Measurements from ENCODE around the gene GTPBP8.

DNA sequence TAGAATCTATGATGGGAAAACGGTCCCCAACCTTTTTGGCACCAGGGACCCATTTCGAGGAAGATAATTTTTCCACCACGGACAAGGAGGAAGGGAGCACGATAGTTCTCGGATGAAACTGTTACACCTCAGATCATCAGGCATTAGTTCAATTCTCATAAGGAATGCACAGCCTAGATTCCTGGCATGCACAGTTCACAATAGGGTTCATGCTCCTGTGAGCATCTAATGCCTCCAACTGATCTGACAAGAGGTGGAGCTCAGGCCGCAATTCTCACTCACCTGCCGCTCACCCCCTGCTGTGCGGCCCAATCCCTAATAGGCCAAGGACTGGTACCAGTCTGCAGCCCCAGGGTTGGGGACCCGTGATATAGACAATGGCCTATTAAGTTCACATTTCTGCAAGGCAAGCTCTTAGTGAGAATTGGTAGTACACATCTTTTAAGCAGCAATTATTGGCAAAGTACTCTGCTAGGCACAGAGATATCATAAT, 42.4 kb upstream of the GTPBP8 start:
- no peak for TF ChIP-seq BRCA1 (IDR thresholded peaks at IDR 0.05; ENCODE audit: low read depth, low read length)
- TF ChIP-seq, protein P1, sequence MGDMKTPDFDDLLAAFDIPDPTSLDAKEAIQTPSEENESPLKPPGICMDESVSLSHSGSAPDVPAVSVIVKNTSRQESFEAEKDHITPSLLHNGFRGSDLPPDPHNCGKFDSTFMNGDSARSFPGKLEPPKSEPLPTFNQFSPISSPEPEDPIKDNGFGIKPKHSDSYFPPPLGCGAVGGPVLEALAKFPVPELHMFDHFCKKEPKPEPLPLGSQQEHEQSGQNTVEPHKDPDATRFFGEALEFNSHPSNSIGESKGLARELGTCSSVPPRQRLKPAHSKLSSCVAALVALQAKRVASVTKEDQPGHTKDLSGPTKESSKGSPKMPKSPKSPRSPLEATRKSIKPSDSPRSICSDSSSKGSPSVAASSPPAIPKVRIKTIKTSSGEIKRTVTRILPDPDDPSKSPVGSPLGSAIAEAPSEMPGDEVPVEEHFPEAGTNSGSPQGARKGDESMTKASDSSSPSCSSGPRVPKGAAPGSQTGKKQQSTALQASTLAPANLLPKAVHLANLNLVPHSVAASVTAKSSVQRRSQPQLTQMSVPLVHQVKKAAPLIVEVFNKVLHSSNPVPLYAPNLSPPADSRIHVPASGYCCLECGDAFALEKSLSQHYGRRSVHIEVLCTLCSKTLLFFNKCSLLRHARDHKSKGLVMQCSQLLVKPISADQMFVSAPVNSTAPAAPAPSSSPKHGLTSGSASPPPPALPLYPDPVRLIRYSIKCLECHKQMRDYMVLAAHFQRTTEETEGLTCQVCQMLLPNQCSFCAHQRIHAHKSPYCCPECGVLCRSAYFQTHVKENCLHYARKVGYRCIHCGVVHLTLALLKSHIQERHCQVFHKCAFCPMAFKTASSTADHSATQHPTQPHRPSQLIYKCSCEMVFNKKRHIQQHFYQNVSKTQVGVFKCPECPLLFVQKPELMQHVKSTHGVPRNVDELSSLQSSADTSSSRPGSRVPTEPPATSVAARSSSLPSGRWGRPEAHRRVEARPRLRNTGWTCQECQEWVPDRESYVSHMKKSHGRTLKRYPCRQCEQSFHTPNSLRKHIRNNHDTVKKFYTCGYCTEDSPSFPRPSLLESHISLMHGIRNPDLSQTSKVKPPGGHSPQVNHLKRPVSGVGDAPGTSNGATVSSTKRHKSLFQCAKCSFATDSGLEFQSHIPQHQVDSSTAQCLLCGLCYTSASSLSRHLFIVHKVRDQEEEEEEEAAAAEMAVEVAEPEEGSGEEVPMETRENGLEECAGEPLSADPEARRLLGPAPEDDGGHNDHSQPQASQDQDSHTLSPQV (IDR thresholded peaks at IDR 0.05) = no peak

All from GM12878 (cell line).